GM18870 (cell line): ENCODE measurements around the gene USP24.
A peak's percentile ranks its signal among the peaks of the same experiment; 100 is the strongest.
"Not testable (repeated sequence)": the region's sequence is repeated elsewhere in the genome, so short reads cannot be mapped to it uniquely, and the experiment has no call there.

ENCODE experiments used
- ATAC-seq: cut with Tn5 transposase; IDR thresholded peaks from one replicate; pipeline ENCODE4 v1.9.1; 2021; ENCODE audit warnings: moderate library complexity; ENCODE audit not compliant: unreplicated experiment

USP24 gene

GRCh38 chr1:55230659-55231058 lies 15.5 kb upstream of the USP24 start:
- no peak for ATAC-seq

DNA sequence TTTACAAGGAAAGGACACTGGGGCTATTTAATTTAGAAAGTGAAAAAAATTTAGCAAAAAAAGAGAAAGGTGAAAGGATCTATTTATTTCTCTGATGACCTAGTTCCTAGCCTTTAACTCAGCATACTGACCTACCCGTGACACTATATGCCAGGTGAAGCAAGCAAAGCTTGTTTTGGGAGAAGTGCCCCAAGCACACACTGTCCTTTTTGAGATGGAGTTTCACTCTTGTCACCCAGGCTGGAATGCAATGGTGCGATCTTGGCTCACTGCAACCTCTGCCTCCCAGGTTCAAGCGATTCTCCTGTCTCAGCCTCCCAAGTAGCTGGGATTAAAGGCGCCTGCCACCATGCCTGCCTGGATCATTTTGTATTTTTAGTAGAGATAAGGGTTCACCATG lies 14.6 kb upstream of the USP24 start:
- ATAC-seq: not testable (repeated sequence)

- ATAC-seq: no peak
These were observed 10.1 kb upstream of the USP24 start for GRCh38 chr1:55225228-55225627.

GRCh38 chr1:55224729-55225128 lies 9.6 kb upstream of the USP24 start:
- no peak for ATAC-seq

GRCh38 chr1:55222152-55222551 lies 7.0 kb upstream of the USP24 start:
- no peak for ATAC-seq

DNA sequence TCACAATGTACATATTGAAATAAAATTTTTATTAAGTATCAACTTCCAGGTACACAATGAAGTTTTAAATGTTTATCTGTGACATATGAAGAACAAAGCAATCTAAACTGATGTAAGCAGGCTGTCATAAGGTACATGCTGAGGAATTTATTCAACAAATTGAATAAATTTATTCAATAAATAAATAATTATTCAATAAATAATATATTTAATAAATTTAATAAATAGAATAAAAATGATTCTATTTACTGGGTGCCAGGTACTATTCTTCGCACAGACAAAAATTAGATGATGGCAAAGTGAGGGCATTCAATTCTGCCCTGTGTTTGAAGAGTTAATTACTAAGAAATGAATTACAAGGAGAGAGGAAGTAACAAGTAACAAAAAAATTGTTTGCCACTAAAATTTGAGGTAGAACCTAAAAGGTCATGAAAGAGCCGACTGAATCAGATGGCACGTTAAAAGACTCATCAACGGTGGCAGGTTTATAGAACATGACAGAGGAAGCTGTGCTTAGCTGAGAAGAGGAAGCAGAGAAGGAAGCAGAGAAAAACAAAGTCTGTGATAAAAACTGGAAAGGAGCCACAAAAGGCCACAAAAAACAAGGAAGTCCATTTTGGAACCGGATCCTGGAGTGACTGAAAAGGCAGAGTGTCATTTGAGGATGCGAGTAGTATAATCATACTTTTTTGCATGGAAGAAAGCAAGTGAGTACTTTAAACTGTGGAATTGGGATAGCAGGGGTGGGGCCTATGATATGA lies 2.2 kb upstream of the USP24 start:
- ATAC-seq: no peak

DNA sequence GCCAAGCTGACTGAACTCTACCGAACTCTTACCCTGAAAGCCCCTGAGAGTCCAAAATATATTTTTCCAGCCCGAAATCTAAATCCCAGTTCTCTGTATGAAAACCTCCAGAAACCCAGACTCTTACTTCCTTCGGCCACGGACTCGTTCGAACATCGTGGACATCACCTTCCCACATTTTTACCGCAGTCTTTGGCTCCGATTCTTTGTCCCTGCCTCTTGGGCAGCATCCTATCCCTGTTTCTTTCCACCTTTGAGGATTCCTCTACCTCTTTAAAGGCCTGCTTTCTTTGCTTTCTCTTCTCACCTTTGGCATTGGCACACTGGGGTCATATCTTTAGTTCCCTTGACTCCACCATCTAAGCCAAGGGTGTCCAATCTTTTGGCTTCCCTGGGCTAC lies 932 bp upstream of the USP24 start:
- no peak for ATAC-seq

- peak; percentile 24 for ATAC-seq
These were observed 300 bp downstream of the USP24 start for GRCh38 chr1:55214934-55215193.

GRCh38 chr1:55214212-55214933 lies 791 bp downstream of the USP24 start:
- peak; percentile 4 for ATAC-seq

DNA sequence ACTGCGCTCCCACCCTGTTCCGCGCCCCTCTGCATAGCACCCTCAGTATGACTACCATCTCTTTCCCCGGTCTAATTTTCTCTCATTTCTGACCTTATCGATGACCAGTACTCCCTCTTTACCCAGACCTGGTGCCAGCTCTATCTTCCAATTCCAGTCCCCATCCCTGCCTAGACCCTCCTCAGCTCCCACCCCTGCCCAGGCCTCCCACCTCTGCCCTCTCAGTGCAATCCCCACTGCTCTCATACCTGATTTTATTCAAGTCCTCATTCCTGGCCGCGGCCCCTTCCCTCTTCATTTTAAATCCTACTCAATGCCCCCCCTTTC lies 1.3 kb downstream of the USP24 start:
- ATAC-seq: no peak

- ATAC-seq: no peak
These were observed 1.8 kb downstream of the USP24 start for GRCh38 chr1:55213151-55213884.

DNA sequence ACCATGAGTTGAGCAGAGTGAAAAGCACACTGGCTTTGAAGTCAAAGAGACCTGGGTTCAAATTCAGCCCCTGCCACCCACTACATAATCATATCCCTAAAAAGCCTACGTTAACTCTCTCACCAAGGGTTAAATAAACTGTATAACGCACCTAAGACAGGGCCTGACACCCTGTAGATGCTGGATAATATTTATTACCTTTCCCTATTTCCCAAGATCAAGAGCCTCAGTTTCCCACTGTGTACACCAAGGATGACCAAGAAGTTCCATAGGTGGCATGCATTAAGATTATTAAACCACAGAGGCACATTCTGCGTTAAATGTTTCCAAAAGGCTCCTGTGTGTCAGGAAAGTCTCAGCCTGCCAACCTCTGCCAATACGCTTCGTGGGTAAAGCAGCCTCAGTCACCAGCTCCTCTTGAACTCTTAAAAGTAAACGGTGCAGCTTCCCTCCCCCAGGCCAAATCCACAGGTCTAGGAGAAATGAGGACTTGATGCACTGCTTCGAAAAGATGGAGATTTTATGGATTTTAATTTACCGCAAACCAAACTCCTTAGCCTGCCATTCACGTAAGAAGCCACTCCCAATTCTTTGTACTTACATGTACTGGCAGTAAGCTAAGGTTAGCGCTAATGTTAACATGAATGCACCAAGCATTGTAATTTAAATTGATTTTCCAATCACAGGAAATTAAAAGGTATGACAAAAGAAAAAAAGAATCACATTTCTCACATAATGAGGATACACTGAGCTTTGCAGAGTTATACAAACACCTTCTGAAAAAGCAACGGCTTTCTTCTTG lies 2.6 kb downstream of the USP24 start:
- ATAC-seq: no peak

DNA sequence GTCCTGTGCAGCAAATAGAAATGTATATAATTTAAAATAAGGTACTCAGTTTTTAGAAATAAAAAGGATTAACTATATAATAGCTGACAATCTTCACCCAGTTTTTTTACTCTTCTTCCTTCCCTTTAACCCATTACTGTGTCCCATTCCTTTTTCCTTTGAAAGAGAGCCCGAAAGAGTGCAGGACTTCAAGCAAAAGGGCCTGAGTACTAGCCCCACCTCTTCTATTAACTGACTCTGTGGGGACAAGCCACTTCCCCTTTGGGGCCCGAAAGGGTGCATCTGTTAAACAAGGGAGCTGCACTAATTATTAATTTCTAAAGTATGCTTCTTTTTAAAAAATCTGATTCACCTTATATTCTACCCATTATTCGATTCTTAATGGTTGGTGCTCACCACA lies 3.3 kb downstream of the USP24 start:
- ATAC-seq: peak; percentile 42

DNA sequence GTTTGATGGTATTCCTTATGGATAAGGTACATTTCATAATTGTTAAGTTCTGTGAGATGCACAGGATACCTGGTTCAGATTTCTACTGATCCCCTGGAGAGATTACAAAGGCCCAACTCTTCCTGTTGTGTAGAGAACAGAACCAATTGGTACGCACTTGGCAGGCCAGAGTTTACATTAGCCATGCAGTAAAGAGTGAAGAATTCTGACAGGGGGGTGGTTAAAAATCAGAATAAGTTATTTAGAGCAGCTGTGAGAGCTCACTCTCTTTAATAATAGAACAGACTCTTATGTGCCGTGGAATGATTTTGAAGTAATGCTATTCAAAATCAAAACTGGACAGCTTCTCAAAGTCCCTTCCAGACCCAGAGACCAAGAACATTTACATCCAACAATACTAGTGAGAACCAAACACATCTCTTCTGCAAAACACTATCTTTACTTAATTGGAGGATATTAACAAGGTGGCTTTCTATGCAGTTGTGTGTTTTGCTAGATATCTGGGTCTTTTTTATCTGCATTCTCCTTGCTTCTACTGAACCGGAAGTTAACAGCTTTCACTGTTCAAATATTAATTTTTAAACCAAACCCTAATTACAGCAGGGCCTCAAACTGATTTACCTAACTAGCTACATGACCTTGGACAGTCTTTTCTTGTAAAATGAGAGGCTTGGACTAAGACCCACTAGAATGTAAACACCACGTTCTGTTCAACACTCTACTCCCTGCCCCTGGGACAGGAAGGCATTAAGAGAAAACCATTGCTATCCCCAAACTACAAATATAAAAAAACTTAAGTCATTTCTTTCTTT lies 4.0 kb downstream of the USP24 start:
- ATAC-seq: no peak

DNA sequence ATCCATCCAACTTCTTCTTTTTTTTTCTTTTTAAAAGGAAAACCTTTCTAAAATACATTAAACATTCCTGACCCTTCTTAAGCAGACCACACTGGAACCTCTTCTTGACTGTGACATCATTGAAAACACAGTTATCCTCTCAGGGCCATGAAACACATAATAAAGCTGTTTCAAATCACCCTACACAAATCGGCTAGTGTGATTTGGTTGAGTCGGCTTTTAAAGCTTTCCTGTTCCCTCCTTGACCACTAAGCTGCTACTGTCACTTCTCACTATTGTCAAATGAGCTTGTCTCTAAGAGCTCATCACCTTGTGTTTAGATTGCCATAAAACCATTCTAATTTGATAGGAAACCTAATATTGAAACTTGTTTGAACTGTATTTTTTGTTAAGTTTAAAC lies 5.9 kb downstream of the USP24 start:
- ATAC-seq: no peak

DNA sequence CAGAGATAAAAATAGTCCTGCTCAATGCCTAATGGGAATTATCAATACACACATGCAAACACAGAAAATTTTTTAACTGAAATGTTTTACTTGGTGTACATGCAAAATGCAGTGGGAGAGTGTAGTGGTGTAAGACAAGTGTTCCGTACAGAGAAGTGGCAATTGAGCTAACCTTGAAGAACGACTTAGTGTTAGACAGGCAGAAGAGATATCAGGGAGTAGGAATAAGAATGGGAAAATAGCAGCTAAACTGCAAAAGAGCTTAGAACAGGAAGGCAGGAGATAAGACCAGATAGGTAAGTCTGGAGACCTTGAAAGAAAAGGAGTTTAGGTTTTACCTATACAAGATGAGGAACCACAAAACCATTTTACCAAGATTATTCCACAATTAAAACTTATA lies 9.0 kb downstream of the USP24 start:
- no peak for ATAC-seq

DNA sequence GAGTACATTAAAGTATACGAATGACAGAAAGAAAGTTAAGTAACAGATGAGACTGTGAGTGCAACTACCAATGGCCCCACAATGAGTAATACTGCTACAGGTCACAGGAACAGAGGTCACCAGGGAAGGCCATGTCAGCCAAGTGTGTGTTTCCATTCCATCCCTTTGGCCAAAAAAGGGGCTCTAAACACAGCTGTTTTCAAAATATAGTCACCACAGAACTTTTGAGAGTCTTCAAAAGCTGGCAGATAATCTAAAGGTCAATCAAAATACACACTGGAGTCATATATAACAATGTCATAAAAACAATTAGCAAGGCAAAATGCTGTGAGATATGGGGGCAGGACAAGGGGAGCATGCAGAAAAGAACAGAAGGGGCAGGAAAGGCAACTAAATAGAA lies 10.2 kb downstream of the USP24 start:
- ATAC-seq: peak; percentile 87

- ATAC-seq: no peak
These were observed 12.1 kb downstream of the USP24 start for GRCh38 chr1:55203064-55203463.

GRCh38 chr1:55200667-55201066 lies 14.5 kb downstream of the USP24 start:
- ATAC-seq: no peak

DNA sequence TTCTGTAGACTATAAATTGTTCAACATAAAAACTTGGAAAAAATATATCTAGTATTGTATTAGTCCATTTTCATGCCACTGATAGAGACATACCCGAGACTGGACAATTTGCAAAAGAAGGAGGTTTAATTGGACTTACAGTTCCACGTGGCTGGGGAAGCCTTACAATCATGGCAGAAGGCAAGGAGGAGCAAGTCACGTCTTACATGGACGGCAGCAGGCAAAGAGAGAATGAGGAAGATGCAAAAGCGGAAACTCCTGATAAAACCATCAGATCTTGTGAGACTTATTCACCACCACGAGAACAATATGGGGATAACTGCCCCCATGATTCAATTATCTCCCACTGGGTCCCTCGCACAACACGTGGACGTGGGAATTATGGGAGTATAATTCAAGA lies 15.4 kb downstream of the USP24 start:
- not testable (repeated sequence) for ATAC-seq

DNA sequence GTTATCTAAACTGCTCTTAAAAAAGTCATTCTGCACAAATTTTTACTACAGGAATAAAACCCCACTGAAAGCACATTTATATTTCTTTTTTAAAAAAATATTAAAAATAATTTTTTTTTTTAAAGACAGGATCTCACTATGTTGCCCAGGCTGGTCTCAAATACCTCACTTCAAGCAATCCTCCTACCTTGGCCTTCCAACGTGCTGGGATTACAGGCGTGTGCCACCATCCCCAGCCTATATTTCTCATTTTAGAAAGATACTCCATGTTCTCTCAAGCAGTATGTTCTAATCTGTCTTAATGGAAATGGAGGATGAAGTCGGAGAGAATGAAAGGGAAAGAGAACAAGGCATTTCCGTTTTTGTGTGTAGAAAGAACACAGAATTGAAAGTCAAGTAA lies 17.1 kb downstream of the USP24 start:
- ATAC-seq: no peak
